Pulmonary artery endothelial cell (primary cell): Measurements from ENCODE around the gene KIF18A. TPM values are rescaled to one million over a fixed set of nuclear protein-coding genes. Genes with fewer than 3 reads are reported as not detected.
"Not testable (repeated sequence)": the region's sequence is repeated elsewhere in the genome, so short reads cannot be mapped to it uniquely, and the experiment has no call there.

Source experiments
- DNase-seq: peaks from one replicate; pipeline ENCODE4 v3.0.0-alpha.2; 2011; ENCODE audit warnings: low read depth, low spot score
- total RNA-seq: library from RNA; depleted of rRNA; stranded (reverse); fragments of >200 nt; gene quantifications from 2 replicates; pipeline ENCODE4 v1.2.3, GENCODE V29; 2014

KIF18A gene
- total RNA-seq = 8.3 and 16.3 TPM in 2 replicates

GRCh38 chr11:28107750-28108618, at the start of gene KIF18A, which contains the start of gene METTL15:
Gene KIF18A, minus strand, starts transcription at chr11:28108156. Its CDS starts 10,209 bp downstream, at chr11:28097947.
Gene METTL15, plus strand, starts transcription at chr11:28108388. Its CDS starts 4,947 bp downstream, at chr11:28113335.
- peak; percentile 96 for DNase-seq

GRCh38 chr11:28153586-28153985, 45.6 kb upstream of the KIF18A start:
- no peak for DNase-seq

- DNase-seq = no peak
Observed at GRCh38 chr11:28152743-28153142, 44.8 kb upstream of the KIF18A start.

GRCh38 chr11:28146123-28146751, 38.3 kb upstream of the KIF18A start:
- DNase-seq = peak; percentile 78

GRCh38 chr11:28144808-28145207, 36.9 kb upstream of the KIF18A start:
- no peak for DNase-seq

GRCh38 chr11:28142724-28143123, 34.8 kb upstream of the KIF18A start:
- no peak for DNase-seq

- DNase-seq = no peak
Observed at GRCh38 chr11:28140689-28141455, 32.9 kb upstream of the KIF18A start.

- no peak for DNase-seq
Observed at GRCh38 chr11:28139841-28140415, 32.0 kb upstream of the KIF18A start.

GRCh38 chr11:28137832-28138231, 29.9 kb upstream of the KIF18A start:
- DNase-seq = no peak

- DNase-seq = no peak
Observed at GRCh38 chr11:28137366-28137765, 29.4 kb upstream of the KIF18A start.

- not testable (repeated sequence) for DNase-seq
Observed at GRCh38 chr11:28136157-28136556, 28.2 kb upstream of the KIF18A start.

- no peak for DNase-seq
Observed at GRCh38 chr11:28133146-28133545, 25.2 kb upstream of the KIF18A start.

- DNase-seq = no peak
Observed at GRCh38 chr11:28132548-28132947, 24.6 kb upstream of the KIF18A start.

GRCh38 chr11:28123151-28123581, 15.2 kb upstream of the KIF18A start:
- DNase-seq = no peak

GRCh38 chr11:28117712-28118111, 9.8 kb upstream of the KIF18A start:
- DNase-seq = no peak

GRCh38 chr11:28114731-28115130, 6.8 kb upstream of the KIF18A start:
- DNase-seq = no peak

- DNase-seq = no peak
Observed at GRCh38 chr11:28114116-28114515, 6.2 kb upstream of the KIF18A start.

GRCh38 chr11:28110821-28111200, 2.9 kb upstream of the KIF18A start:
- DNase-seq = no peak

- DNase-seq = peak; percentile 48
Observed at GRCh38 chr11:28110108-28110820, 2.3 kb upstream of the KIF18A start.

GRCh38 chr11:28108958-28109357, 1.0 kb upstream of the KIF18A start:
- no peak for DNase-seq
